Mesenteric fat pad (tissue), 1 donor: ENCODE data around the gene FABP3. TPM values are rescaled to one million over a fixed set of nuclear protein-coding genes. Genes with fewer than 3 reads are reported as not detected.

ENCODE experiments used
- DNase-seq: peaks from one replicate; pipeline ENCODE4 v3.0.0-alpha.2; 2020; ENCODE audit warnings: low spot score
- total RNA-seq: library from RNA; stranded (reverse); fragmentation: NEBNext Ultra II Directional; extraction: Animal tissue kit (Norgen Biotek cat#: 25700); gene quantifications from one replicate; pipeline ENCODE4 v1.2.1, GENCODE V29; 2021
- donor health status: DM: yes; HTN: yes; CAD: no.

Gene FABP3
- total RNA-seq, 1 donor from 2014 or later: 9.1 TPM

DNA sequence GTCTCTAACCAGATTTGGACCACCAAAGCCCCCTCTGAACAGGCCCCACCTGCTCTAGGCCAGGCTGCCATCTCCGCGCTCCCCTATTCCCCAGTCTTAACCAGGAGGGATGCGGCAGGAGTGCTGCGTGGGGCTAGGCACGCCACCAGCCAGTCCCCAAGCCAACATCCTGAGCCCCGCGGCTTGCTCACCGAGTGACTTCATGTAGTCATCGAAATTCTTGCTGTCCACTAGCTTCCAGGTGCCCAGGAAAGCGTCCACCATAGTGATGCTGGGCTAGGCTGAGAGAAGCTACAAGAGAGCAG lies 173 bp downstream of the FABP3 start:
- DNase-seq: peak; percentile 87

DNA sequence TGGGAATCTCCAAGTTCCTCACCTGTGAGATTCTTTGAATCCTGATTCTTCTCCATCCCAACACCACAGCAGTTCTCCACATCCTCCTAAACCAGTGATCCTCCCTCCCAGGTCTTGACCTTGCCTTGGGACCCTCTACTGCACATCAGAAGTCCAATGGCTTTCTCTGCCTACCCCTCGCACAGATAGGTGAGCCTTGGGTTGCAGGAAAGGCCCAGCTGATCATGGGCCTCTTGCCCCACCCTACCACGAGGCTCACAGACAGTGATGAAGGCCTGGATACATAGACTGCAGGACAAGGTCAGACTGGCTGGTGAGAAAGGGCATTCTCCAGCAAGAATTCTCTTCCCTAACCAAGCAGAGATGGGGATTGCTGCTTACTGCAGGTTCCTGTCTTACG lies 825 bp downstream of the FABP3 start:
- peak; percentile 26 for DNase-seq

DNA sequence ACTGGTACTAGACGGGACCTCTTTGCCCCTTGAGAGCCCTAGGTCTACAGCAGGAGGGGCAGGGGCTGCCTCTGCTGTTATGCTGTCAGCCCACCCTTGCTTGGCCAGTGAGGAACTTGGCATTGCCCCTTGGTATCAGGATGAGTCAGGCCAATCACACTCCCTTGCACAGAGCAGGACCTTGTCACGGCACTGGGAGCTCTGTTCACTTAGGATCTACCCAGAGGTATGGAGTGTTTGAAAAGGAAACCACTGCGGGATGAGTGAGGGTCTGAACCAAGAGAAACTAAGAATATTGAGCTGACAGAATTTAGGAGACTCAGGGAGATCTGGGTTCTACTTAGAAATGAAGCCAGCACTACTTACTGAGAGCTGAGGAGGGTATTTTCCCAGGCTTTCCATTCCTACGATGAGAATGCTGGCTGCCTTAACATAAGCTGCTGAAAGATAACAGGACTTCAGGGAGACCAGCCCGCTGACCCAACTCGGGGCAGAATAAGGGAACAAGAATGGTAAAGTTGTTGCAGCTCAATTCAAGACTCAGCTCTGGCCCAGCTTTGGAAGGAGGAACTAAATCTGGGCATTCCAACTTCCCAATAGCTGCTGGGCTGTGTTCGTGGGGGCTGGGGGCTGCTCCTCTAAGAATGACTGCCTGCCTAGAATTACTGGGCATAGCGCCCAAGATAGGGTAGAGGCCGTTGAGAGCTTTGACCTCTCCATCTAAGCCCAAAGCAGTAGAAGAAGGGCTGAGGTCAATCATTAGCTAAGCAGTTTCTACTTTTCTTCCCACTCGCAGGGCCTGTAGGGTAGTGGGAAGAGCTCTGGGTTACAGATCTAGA lies 1.5 kb downstream of the FABP3 start:
- peak; percentile 62 for DNase-seq

DNA sequence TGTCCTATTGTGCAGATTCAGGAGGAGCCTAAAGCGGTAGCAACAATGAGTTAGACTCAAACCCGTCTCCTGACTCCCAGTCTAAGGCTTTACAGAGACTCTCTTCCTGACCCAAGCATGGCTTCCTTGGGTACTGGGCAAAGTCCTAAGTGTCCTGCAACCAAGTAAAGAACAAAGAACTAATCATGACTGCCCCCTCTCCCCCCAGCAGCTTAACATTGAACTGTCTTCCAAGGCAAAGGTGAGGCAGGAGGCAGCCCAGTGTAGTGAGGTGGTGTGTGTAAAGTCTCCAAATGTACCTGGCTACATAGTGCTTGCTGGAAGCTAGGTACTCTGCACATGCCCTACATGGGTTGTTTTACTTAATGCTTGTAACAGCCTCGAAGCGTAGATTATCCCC lies 2.3 kb downstream of the FABP3 start:
- no peak for DNase-seq

DNA sequence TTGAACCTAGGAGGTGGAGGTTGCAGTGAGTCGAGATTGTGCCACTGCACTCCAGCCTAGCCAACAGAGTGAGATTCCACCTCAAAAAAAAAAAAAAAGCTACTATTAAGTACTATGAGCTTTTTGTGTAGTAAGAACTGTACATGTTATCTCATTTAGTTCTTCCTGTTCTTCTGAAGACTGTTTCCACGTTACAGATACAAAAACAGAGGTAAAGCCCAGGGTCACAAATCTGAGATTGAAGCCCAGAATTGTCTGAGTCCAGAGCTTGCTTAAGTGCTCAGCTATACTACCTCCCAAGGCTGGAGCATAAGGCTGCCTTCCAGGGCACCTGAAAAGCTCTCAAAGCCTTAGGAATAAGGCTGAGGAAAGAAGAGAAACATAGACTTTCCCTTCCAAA lies 2.9 kb downstream of the FABP3 start:
- DNase-seq: no peak

DNA sequence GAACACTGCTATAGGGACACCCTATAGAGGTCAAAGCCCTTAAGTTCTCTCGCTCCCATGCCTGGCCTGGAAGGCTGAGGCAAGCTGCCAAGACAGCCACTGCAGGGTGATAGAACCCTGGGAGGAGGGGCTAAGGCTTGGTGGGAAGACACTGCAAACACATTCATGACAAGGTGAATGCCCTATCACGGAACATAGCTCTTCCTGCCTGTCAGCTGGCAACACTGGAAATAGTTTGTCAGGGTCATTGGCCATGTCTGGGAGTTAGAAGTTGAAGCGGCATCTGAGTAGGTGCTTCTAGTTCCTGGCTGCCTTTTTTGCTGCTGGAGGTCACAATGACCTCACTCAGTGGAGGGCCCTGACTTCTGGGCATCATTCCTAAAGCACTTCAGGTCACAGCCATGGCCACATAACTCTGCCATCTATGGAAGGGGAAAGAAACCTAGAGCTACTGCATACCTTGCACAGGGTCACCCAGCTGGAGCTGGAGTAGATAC lies 4.2 kb downstream of the FABP3 start:
- DNase-seq: peak; percentile 71

DNA sequence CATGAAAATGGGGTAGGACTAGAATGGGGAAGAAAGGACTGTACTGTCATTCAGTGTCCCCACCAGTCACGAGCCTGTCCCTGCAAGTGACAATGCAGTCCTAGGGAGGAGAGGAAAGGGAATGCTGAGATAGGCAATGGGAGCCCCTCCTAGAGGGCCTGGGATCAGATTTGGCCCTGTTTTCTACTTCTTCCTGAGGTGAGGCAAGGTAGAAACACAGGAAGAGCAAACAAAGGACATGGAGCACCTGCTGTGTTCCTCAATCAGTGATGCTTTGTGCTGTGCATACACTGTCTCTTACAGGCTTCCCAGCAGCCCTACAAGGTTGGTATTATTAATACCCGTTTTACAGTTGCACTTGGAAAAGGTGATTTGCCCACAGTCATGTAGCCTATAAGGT lies 6.1 kb downstream of the FABP3 start:
- DNase-seq: peak; percentile 3

DNA sequence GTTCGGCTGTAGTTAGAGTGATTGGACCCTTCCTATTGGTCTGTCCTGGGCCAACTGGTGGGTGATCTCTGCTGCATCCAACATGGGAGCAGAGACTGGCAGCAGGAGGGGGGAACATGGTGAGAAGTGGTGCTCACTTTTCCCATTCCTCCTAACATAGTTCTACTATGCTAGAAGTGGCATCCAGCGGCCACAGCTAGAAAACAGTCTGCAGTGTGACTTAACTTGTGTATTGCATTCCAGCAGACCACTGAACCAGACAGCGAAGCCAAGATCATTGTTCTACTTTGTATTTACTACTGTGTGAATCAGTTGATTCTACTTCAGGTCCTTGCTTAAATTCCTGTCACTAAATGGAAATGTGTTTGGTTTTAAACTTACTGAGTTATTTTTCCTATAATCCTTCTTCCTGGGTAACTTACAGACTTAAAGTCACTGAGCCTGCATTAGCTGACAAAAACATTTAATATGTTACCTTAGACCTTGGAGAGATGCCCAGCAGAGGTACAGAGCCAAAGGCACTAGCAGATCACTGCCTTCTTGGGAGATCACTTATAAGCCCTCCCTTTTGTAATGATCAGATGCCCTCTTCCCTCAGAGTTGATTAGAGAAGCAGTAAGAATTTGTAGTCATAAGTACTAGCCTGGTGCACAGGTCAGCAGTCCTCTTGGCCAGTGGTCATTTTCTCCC lies 8.2 kb downstream of the FABP3 start:
- DNase-seq: no peak

DNA sequence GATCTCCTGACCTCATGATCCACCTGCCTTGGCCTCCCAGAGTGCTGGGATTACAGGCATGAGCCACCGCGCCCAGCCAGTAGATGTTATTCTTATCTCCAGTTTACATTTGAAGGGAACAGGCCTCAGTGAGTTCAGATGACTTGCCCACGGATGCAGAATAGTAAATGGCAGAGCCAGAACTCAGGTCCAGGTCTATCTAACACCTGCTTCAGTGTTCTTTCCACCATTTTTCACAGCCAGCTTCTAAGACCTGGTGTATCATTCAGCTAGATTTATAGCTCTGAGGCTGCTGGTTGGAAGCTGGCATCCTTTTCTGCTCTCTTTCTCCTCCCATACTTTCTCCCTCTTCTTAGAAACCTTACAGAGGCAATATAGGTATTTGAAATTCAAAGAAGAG lies 10.8 kb downstream of the FABP3 start:
- DNase-seq: no peak

DNA sequence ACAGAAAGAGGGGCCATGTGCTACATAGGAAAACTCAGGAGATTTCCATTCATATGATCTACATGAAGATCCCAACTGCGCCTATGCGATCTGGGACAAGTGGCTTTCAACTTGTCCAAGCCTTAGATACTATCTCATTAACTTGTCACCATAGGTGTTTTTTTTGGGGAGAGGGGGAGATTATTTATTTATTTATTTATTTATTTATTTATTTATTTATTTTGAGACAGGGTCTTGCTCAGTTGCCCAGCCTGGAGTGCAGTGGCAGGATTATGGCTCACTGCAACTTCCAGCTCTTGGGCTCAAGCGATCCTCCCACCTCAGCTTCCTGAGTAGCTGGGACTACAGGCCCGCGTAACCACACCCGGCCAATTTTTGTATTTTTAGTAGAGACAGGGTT lies 11.3 kb downstream of the FABP3 start:
- no peak for DNase-seq

DNA sequence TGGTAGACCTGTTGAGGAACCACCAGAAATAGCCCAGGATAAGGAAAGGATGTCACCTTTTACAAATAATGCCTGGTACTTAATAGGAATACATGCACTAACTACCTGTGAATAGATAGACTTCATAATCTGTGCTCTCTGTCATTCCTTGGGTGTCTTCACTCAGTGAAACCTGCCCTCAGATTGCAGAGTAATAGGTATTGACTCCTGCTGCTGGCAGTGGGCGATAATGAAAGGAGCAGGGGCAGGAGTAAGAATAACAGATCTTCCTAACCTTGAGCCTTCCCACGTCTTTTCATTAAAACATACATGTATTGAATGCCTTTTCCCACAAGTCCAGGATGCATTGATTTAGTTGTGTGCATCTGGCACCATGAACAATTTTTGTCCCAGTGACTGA lies 16.4 kb downstream of the FABP3 start:
- DNase-seq: no peak

DNA sequence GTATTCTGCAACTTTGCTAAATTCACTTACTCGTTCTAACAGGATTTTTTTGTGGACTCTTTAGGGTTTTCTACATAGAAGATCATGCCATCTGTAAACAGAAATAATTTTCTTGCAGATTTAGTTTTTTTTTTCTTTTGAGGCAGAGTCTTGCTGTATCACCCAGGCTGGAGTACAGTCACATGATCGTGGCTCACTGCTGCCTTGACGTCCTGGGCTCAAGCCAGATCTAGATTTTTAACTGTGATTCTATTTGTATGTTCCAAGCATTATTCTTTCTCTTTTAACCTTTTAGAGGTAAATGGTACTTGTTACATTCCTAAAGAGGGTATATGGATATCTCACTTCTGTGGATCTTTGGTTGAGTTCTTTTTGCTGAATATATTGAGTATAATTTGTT lies 18.6 kb downstream of the FABP3 start:
- no peak for DNase-seq

DNA sequence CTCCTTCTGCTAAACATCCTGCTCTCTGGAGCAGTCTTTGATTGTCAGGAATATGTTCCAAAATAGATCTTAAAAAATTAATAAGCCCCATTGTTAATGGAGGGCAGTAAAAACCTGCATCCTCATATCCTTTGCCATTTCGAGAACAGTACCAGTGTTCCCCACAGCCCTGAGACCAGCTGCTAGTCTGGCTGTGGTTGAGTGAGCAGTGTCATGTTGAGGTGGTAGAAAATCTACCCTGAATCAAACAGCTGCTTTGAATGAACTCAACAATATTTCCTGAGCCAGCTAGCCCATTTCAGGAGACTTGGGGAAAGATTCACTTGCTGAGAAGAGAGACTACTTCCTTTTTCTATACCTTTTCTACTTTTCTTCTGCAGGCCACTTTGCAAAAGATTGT lies 24.4 kb downstream of the FABP3 start:
- DNase-seq: no peak

DNA sequence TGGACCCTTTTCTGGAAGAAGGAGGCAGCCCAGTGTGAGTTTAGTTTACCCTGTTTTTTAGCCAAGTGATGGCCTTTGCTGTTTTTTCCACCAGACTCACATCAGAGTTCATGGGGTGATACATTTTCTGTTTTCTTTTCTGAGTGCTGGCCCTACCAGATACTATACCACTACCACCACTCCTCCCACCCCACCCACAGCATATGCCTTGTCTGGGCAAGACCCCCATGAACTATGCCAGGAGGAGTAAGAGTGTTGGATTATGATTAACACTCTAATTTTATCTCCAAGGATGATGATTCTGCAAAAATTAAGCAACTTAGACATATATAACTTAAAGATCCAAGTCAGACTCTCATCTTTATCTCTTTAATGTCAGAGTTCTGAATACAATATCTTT lies 26.1 kb downstream of the FABP3 start:
- DNase-seq: no peak

DNA sequence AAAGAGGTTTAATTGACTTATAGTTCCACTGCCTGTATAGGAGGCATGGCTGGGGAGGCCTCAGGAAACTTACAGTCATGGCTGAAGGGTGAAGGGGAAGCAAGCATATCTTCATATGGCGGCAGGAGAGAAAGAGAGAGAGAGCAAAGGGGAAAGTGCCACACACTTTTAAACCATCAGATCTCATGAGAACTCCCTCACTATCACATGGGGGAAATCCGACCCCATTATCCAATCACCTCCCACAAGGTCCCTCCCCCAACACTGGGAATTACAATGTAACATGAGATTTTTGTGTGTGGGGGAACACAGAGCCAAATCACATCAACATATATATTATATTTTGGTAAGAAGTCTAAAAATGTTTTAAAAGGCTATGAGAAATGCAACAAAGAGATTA lies 27.2 kb downstream of the FABP3 start:
- no peak for DNase-seq

DNA sequence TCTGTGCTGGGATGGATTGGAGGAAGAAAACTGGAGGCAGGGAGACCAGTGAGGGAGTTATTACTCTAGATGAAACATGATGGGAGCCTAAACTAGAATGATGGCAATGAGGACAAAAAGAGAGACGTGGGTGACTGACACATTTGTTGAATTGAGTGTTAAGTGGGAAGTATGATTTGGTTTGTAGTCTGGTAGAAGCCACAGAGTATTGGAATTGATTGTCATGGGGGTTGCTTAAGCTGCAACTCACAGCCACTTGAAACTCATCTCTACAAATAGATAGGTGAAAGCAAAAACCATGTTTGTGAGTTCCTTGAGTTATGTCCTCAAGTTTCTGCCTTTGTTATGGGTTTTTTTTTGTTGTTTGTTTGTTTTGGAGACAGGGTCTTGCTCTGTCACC lies 28.4 kb downstream of the FABP3 start:
- no peak for DNase-seq

DNA sequence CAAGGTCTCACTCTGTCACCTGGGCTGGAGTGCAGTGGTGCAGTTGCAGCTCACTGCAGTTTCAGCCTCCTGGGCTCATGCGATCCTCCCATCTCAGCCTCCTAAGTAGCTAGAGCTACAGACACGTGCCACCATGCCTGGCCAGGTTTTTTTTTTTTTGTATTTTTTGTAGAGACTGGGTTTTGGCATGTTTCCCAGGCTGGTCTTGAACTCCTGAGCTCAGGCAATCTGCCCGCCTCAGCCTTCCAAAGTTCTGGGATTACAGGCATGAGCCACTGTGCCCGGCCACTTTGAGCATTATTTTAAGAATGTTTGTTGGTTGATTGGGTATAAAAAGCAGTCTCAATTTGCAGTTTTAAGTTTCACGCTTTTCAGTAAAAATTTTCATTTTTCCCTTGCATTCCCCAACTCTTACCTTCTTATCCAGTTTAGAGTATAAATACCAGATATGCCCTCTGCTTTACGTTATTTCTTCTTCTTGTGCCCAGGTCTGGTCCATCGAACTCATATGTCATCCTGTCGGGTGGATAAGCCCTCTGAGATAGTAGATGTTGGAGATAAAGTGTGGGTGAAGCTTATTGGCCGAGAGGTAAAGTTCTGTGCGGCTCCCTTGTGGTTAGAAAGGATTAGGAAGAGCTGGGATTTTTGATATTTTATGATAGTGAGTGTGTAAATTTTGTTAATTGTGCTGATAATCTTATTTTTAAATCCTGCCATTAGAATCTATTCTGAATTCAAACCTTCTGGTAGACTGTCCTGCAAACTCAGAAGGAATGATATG lies 36.0 kb downstream of the FABP3 start:
- no peak for DNase-seq

DNA sequence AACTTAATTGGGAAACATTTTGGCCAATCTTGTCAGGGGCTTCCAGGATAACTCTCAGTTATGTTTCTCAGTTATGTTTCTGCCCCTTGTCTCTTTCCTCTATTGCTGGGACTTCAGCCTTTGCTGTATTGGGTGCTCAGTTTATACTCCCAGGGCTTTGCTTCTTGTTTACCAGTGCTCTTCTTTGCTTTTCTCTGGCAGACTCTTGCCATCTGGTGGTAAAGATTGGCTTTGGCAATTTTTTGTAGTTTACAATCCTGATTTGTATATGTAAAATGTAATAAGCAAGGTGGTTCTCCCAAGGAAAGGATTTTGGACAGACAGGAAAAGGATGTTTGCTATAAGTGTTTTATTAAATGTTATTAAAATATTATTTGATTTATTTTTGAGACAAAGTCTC lies 37.9 kb downstream of the FABP3 start:
- no peak for DNase-seq

DNA sequence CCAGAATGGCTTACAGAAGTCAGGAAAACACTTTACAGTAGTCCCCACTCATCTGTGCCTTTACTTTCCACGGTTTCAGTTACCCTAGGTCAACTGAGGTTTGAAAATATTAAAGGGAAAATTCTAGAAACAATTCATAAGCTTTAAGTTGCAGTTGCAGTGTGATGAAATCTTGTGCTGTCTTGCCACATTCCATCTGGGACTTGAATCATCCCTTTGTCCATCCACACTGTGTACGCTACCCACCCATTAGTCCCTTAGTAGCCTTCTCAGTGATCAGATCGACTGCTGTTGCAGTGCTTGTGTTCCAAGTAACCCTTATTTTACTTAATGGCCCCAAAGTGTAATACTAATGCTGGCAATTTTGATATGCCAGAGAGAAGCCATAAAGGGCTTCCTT lies 45.5 kb downstream of the FABP3 start:
- DNase-seq: no peak

DNA sequence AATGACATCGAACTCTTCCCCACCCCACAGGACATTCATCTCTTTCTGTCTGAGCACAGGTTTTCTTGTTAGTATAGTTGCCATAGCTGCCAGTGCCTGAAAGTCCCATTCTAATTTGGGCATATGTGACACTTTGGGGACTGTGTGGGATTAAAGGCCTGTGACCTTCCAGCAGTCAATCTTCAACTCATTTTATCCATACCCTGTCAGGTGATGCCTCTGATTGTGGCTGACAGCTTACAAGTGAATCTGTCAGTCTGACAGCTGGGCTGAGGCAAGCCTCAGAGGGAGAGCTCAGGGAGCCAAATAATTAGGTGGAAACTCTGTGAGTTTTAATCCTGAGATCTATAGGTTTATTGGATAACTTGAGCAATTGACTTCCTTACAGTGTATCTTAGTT lies 46.4 kb downstream of the FABP3 start:
- no peak for DNase-seq

DNA sequence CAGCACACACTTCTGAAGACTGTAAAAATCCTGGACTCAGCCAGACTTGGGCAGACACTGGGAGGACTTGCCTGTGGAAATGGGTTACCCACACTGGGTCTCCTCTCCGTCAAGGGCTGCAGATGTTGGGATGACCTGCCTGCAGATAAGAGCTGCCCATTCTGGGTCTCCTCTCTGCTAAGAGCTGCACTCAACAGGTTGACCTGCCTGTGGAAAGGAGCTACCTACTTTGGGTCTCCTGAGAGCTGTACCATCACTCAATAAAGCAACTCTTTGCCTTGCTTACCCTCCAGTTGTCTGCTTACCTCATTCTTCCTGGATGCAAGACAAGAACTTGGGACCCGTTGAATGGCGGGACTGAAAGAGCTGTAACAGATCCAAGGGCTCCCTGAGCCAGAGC lies 47.9 kb downstream of the FABP3 start:
- no peak for DNase-seq

DNA sequence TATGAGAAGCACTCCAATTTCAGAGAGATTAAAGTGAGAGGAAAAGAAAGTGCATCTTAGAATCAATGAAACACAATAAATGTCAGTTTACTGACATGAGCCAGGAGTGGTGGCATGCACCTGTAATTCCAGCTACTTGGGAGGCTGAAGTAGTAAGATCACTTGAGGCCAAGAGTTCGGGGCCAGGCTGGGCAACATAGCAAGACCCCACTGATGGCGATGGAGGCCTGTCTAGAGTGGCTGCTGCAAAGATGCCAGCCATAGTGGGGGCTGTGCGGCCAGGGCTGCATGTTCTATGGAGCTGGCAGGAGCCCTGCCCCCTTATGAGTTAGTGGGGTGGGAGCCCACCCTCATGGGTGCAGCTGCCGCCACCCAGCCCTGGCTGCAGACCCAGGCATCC lies 48.8 kb downstream of the FABP3 start:
- no peak for DNase-seq
